ENCODE results near the gene SSMEM1.
"Not testable (repeated sequence)": the region's sequence is repeated elsewhere in the genome, so short reads cannot be mapped to it uniquely, and the experiment has no call there.

SSMEM1 gene

DNA sequence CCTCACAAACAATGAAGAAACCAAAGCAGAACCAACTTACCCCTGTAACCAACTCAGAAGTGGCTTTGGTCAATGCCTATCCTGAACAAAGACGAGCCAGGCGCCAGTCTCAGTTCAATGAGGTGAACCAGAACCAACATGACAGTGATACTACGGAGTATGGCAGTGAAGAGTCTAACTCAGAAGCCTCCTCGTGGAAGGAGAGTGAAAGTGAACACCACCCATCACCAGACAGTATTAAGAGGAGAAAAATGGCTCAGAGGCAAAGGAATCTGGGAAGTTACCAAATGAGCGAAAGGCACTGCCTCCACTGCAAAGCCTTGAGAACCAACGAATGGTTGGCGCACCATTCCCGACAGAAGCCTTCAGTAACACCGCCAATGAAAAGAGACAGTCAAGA, 8.4 kb downstream of the SSMEM1 start:
- DNase-seq = no peak

DNA sequence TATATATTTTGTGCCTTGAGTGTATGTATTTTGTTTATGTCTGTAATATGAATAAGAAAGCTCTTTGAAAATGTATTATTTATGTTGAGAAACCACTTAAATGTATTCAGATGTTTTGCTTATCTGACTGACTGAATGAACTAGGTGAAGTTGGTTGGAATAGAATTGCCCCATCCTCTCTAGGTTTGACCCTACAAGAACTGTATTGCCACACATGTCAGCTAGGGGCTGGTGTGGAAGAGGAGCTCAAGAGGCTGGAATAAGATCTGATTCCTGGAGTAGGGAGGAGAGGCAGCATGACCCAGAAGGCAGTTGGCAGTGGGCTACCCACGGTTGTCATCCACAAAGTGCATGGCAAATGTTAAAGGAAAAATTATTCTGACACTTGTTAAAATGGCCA, 9.1 kb downstream of the SSMEM1 start:
- DNase-seq = no peak

GRCh38 chr7:130218806-130219620, 11.4 kb downstream of the SSMEM1 start:
- no peak for DNase-seq

DNA sequence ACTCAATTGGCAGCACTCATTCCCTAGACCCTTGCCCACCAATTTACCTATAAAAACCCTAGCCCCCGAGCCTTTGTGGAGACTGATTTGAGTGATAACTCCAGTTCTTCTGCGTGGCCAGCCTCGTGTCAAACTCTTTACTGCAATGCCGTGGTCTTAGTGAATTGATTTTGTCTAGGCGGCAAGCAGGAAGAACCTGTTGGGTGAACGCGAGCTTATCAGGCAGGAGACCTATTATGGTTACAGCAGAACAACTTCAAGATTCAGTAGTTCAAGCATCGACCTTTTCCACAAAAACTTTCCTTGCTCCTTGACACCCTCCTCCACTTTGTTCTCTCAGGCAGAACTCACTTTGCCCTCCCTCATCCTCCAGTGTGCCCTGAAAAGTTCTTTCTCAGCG, 12.2 kb downstream of the SSMEM1 start:
- no peak for DNase-seq

GRCh38 chr7:130221746-130222145, 14.1 kb downstream of the SSMEM1 start:
- DNase-seq = no peak

GRCh38 chr7:130223646-130224045, 16.0 kb downstream of the SSMEM1 start:
- no peak for DNase-seq

GRCh38 chr7:130224210-130224609, 16.6 kb downstream of the SSMEM1 start:
- no peak for DNase-seq

GRCh38 chr7:130224923-130225322, 17.3 kb downstream of the SSMEM1 start:
- DNase-seq = not testable (repeated sequence)

DNA sequence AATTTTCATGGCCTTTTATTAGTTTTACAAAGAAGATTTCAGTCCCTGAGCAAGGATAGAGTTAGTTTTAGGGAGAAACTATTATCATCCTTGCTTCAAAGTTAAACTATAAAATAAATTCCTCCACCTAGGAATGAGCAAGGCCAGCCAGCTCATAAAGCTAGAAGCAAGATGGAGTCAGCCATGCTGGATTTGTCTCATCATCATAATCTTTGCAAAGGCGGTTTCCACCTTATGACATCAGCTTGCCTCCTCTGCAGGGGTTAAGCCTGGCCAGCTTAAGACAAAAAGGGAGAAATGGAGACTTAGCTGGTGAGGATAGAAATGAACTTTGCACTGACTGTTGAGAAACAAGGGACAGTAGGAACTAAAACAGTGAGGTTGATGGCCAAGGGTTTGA, 18.7 kb downstream of the SSMEM1 start:
- DNase-seq = no peak

GRCh38 chr7:130227883-130228575, 20.4 kb downstream of the SSMEM1 start:
- DNase-seq = no peak

GRCh38 chr7:130228840-130229502, 21.3 kb downstream of the SSMEM1 start:
- DNase-seq = no peak

DNA sequence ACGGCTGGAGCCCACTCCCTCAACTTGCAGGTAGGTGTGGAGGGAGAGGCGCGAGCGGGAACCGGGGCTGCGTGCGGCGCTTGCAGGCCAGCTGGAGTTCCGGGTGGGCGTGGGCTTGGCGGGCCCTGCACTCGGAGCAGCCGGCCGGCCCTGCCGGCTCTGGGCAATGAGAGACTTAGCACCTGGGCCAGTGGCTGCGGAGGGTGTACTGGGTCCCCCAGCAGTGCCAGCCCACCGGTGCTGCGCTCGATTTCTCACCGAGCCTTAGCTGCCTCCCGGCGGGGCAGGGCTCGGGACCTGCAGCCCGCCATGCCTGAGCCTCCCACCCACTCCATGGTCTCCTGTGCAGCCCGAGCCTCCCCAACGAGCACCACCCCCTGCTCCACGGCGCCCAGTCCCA, 22.3 kb downstream of the SSMEM1 start:
- DNase-seq = not testable (repeated sequence)

GRCh38 chr7:130231792-130232191, 24.1 kb downstream of the SSMEM1 start:
- DNase-seq = no peak

- no peak for DNase-seq
Observed at GRCh38 chr7:130232209-130232608, 24.5 kb downstream of the SSMEM1 start.

- no peak for DNase-seq
Observed at GRCh38 chr7:130234078-130234477, 26.4 kb downstream of the SSMEM1 start.

- DNase-seq = not testable (repeated sequence)
Observed at GRCh38 chr7:130236361-130236760, 28.7 kb downstream of the SSMEM1 start.

- DNase-seq = no peak
Observed at GRCh38 chr7:130240240-130240639, 32.6 kb downstream of the SSMEM1 start.

DNA sequence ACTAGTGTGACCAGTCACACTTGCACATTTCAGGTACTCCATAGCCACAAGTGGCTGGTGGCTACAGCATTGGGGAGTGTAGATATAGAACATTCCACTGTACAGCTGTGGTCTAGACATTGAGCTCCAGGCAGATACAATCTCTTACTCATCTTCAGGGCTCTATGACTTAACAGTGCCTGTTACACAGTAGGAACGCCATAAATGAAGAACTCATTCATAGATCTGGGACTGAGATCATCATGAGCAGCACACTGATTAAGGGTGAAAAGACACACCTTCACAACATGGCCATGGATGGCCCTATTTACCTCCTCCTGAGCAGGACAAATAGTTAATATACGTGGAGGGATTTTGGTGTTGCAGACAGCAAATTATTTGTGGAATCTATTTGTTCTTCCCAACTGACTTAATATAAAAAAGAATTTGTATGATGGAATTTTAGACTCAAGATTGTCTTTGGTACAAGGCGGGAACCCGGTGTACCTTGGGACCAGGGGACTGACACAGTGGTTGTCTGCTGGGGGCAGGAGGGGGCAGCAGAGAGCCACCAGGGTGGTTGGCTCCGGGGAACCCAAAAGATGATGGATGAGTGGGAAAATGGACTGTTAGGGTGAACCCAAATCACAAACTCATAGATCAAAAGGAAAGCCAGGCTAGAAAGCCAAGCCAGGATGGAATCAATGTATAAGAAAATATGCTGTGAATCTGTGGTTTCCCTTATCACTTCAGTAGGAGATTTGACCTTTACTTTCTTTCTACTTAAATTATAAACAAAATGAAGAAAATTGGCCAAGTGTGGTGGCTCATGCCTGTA, 34.7 kb downstream of the SSMEM1 start:
- DNase-seq = peak; percentile 76

- not testable (repeated sequence) for DNase-seq
Observed at GRCh38 chr7:130243486-130243885, 35.8 kb downstream of the SSMEM1 start.

DNA sequence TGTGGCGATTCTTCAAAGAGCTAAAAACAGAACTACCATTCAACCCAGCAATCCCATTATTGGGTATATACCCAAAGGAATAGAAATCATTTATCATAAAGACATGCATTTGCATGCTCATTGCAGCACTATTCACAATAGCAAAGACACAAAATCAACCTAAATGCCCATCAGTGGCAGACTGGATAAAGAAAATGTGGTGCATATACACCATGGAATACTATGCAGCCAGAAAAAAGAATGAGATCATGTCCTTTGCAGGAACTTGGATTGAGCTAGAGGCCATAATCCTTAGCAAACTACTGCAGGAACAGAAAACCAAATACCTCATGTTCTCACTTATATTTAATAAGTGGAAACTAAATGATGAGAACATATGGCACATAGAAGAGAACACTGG, 38.8 kb downstream of the SSMEM1 start:
- DNase-seq = not testable (repeated sequence)

DNA sequence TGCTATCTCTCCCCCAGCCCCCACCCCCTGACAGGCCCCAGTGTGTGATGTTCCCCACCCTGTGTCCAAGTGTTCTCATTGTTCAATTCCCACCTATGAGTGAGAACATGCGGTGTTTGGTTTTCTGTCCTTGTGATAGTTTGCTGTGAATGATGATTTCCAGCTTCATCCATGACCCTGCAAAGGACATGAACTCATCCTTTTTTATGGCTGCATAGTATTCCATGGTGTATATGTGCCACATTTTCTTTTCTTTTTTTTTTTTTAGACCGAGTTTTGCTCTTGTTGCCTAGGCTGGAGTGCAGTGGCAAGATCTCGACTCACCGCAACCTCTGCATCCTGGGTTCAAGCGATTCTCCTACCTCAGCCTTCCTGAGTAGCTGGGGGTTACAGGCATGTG, 41.2 kb downstream of the SSMEM1 start:
- not testable (repeated sequence) for DNase-seq

DNA sequence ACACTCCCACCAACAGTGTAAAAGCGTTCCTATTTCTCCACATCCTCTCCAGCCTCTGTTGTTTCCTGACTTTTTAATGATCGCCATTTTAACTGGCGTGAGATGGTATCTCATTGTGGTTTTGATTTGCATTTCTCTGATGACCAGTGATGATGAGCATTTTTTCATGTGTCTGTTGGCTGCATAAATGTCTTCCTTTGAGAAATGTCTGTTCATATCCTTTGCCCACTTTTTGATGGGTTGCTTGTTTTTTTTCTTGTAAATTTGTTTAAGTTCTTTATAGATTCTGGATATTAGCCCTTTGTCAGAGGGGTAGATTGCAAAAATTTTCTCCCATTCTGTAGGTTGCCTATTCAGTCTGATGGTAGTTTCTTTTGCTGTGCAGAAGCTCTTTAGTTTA, 42.0 kb downstream of the SSMEM1 start:
- DNase-seq = not testable (repeated sequence)

DNA sequence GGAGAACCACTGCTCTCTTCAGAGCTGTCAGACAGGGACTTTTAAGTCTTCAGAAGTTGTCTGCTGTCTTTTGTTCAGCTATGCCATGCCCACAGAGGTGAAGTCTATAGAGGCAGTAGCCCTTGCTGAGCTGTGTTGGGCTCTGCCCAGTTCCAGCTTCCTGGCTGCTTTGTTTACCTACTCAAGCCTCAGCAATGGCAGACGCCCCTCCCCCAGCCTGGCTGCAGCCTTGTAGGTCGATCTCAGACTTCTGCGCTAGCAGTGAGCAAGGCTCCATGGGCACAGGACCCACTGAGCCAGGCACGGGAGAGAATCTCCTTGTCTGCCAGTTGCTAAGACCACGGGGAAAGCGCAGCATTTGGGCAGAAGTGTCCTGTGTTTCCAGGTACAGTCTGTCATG, 46.9 kb downstream of the SSMEM1 start:
- no peak for DNase-seq
